Mesendoderm (in vitro differentiated cells): ENCODE measurements around the gene FKBP2.

Experiments
- DNase-seq: peaks from one replicate; pipeline ENCODE4 v3.0.0; 2013
- H2AK5ac ChIP-seq: 2 replicates; pipeline ENCODE4 v1.6.1; 2013; ENCODE audit warnings: low read length, inconsistent platforms
- H2BK120ac ChIP-seq: 2 replicates; pipeline ENCODE4 v1.6.1; 2013; ENCODE audit warnings: low read depth, mild to moderate bottlenecking, low read length, moderate library complexity, mixed read lengths
- H2BK15ac ChIP-seq: replicated peaks from 2 replicates; pipeline ENCODE4 v1.6.1; 2013; ENCODE audit warnings: low read depth, mild to moderate bottlenecking, moderate library complexity
- H2BK5ac ChIP-seq: 2 replicates; pipeline ENCODE4 v1.6.1; 2013; ENCODE audit warnings: low read length, inconsistent platforms
- H3K18ac ChIP-seq: 2 replicates; pipeline ENCODE4 v1.6.1; 2013; ENCODE audit warnings: mild to moderate bottlenecking, low read length, mixed read lengths
- H3K23ac ChIP-seq: one replicate; pipeline ENCODE4 v1.6.1; 2013; ENCODE audit warnings: low read length
- H3K27ac ChIP-seq: 2 replicates; pipeline ENCODE4 v1.5.1; 2013; ENCODE audit warnings: low read depth, mild to moderate bottlenecking, inconsistent platforms, low read length, moderate library complexity
- H3K27me3 ChIP-seq: 2 replicates; pipeline ENCODE4 v1.6.1; 2013; ENCODE audit warnings: low read length, control low read depth, mild to moderate bottlenecking, inconsistent platforms; ENCODE audit not compliant: insufficient read depth, poor library complexity
- H3K36me3 ChIP-seq: 2 replicates; pipeline ENCODE4 v1.6.1; 2013; ENCODE audit warnings: low read length, inconsistent platforms; ENCODE audit not compliant: control insufficient read depth, insufficient read depth
- H3K4ac ChIP-seq: one replicate; pipeline ENCODE4 v1.6.1; 2013; ENCODE audit warnings: low read depth, mild to moderate bottlenecking, low read length, moderate library complexity
- H3K4me1 ChIP-seq: 2 replicates; pipeline ENCODE4 v1.6.1; 2013; ENCODE audit warnings: low read depth, low read length, inconsistent platforms; ENCODE audit not compliant: control insufficient read depth
- H3K4me2 ChIP-seq: 2 replicates; pipeline ENCODE4 v1.6.1; 2013; ENCODE audit warnings: low read length
- H3K4me3 ChIP-seq: 2 replicates; pipeline ENCODE4 v1.5.1; 2013; ENCODE audit warnings: mild to moderate bottlenecking, low read length
- H3K56ac ChIP-seq: one replicate; pipeline ENCODE4 v1.6.1; 2013; ENCODE audit warnings: low read length
- H3K79me1 ChIP-seq: 2 replicates; pipeline ENCODE4 v1.6.1; 2013; ENCODE audit warnings: low read length, inconsistent platforms
- H3K79me2 ChIP-seq: 2 replicates; pipeline ENCODE4 v1.6.1; 2013; ENCODE audit warnings: mild to moderate bottlenecking, low read length; ENCODE audit not compliant: control insufficient read depth, insufficient read depth
- H3K9ac ChIP-seq: 2 replicates; pipeline ENCODE4 v1.6.1; 2013; ENCODE audit warnings: low read length, inconsistent platforms
- H4K5ac ChIP-seq: one replicate; pipeline ENCODE4 v1.6.1; 2013; ENCODE audit warnings: low read length
- H4K8ac ChIP-seq: one replicate; pipeline ENCODE4 v1.6.1; 2013; ENCODE audit warnings: low read depth, mild to moderate bottlenecking, control low read depth, low read length, moderate library complexity
- WGBS: extraction: QIAGEN DNeasy Blood & Tissue Kit; methylation state at CpG from one replicate; pipeline ENCODE4 v1.1.7; 2013; ENCODE audit warnings: low lambda C conversion rate, missing lambda C conversion rate; ENCODE audit not compliant: insufficient coverage; ENCODE audit errors: extremely low coverage; 5-methylcytosine and 5-hydroxymethylcytosine counted together

The FKBP2 gene

GRCh38 chr11:64275841-64276240, 34.9 kb downstream of the FKBP2 start:
- no peak overlapping the region for H2BK120ac ChIP-seq
- no peak overlapping the region for H2BK15ac ChIP-seq
- no peak overlapping the region for H3K4me2 ChIP-seq
- no peak overlapping the region for H3K4ac ChIP-seq
- H3K9ac ChIP-seq: no peak overlapping the region
- H3K79me2 ChIP-seq: no peaks in the 10 kb centered on the region
- no peaks in the 10 kb centered on the region for H3K79me1 ChIP-seq
- H3K18ac ChIP-seq: no peak overlapping the region
- WGBS: no CpG with 5 or more reads among the region's 2 CpGs
- no peaks in the 10 kb centered on the region for H3K36me3 ChIP-seq
- H3K56ac ChIP-seq: no peak overlapping the region
- no peaks in the 10 kb centered on the region for H3K27me3 ChIP-seq
- H3K23ac ChIP-seq: no peak overlapping the region
- H3K27ac ChIP-seq: no peak overlapping the region
- H3K4me1 ChIP-seq: no peaks in the 10 kb centered on the region
- DNase-seq: no peak
- no peak overlapping the region for H3K4me3 ChIP-seq
- H2BK5ac ChIP-seq: no peak overlapping the region
- no peak overlapping the region for H4K5ac ChIP-seq
- H4K8ac ChIP-seq: no peak overlapping the region
- H2AK5ac ChIP-seq: no peak overlapping the region

GRCh38 chr11:64276653-64277431, 35.9 kb downstream of the FKBP2 start:
- Histone ChIP-seq H3K4me2 (no peak overlapping the region), H4K5ac (no peak overlapping the region), H3K4me1 (no peaks in the 10 kb centered on the region), H3K27me3 (no peaks in the 10 kb centered on the region), H3K36me3 (no peaks in the 10 kb centered on the region), H3K79me1 (no peaks in the 10 kb centered on the region), H3K23ac (no peak overlapping the region), H3K56ac (no peak overlapping the region), H2BK5ac (no peak overlapping the region), H3K4me3 (no peak overlapping the region), H2AK5ac (no peak overlapping the region), H2BK15ac (no peak overlapping the region), H3K4ac (no peak overlapping the region), H2BK120ac (no peak overlapping the region), H3K9ac (no peak overlapping the region), H4K8ac (no peak overlapping the region), H3K27ac (no peak overlapping the region), H3K79me2 (no peaks in the 10 kb centered on the region), H3K18ac (no peak overlapping the region)
- DNase-seq: no peak
- no CpG with 5 or more reads among the region's 17 CpGs for WGBS

- Histone ChIP-seq H3K18ac (no peak overlapping the region), H3K27me3 (no peaks in the 10 kb centered on the region), H3K4me2 (no peak overlapping the region), H3K36me3 (no peaks in the 10 kb centered on the region), H3K4me1 (no peaks in the 10 kb centered on the region), H3K4me3 (no peak overlapping the region), H4K5ac (no peak overlapping the region), H3K23ac (no peak overlapping the region), H3K9ac (no peak overlapping the region), H4K8ac (no peak overlapping the region), H3K27ac (no peak overlapping the region), H2BK120ac (no peak overlapping the region), H3K79me2 (no peaks in the 10 kb centered on the region), H3K79me1 (no peaks in the 10 kb centered on the region), H2AK5ac (no peak overlapping the region), H2BK5ac (no peak overlapping the region), H2BK15ac (no peak overlapping the region), H3K56ac (no peak overlapping the region), H3K4ac (no peak overlapping the region)
- no CpG with 5 or more reads among the region's 8 CpGs for WGBS
- DNase-seq: no peak
Measured at GRCh38 chr11:64278576-64279190, 37.8 kb downstream of the FKBP2 start.

GRCh38 chr11:64281957-64282770, 41.3 kb downstream of the FKBP2 start:
- Histone ChIP-seq H3K27ac (no peak overlapping the region), H4K8ac (no peak overlapping the region), H3K9ac (no peak overlapping the region), H3K56ac (no peak overlapping the region), H3K4me1 (peaks cover 6% of the 10 kb centered on the region), H3K23ac (no peak overlapping the region), H2BK5ac (no peak overlapping the region), H4K5ac (no peak overlapping the region), H2BK15ac (no peak overlapping the region), H3K27me3 (no peaks in the 10 kb centered on the region), H3K36me3 (no peaks in the 10 kb centered on the region), H2AK5ac (no peak overlapping the region), H3K4ac (no peak overlapping the region), H3K4me3 (no peak overlapping the region), H3K4me2 (no peak overlapping the region), H3K79me1 (no peaks in the 10 kb centered on the region), H2BK120ac (no peak overlapping the region), H3K18ac (no peak overlapping the region), H3K79me2 (no peaks in the 10 kb centered on the region)
- WGBS: no CpG with 5 or more reads among the region's 22 CpGs
- no peak for DNase-seq

- Histone ChIP-seq H3K79me2 (no peaks in the 10 kb centered on the region), H3K4me3 (no peak overlapping the region), H4K8ac (no peak overlapping the region), H3K18ac (no peak overlapping the region), H2BK15ac (no peak overlapping the region), H2AK5ac (no peak overlapping the region), H3K27ac (no peak overlapping the region), H3K9ac (no peak overlapping the region), H4K5ac (no peak overlapping the region), H3K4me2 (no peak overlapping the region), H3K56ac (no peak overlapping the region), H3K4me1 (peaks cover 6% of the 10 kb centered on the region), H3K27me3 (no peaks in the 10 kb centered on the region), H2BK5ac (no peak overlapping the region), H3K79me1 (no peaks in the 10 kb centered on the region), H3K4ac (no peak overlapping the region), H3K36me3 (no peaks in the 10 kb centered on the region), H2BK120ac (no peak overlapping the region), H3K23ac (no peak overlapping the region)
- no peak for DNase-seq
- no CpG with 5 or more reads among the region's 3 CpGs for WGBS
Measured at GRCh38 chr11:64283092-64283491, 42.2 kb downstream of the FKBP2 start.
